ENCODE measurements around the gene ARHGAP24. TPM values are rescaled to one million over a fixed set of nuclear protein-coding genes. Genes with fewer than 3 reads are reported as not detected.

Gene ARHGAP24
- polyA plus RNA-seq, 3 donors: 12.5 to 32.0 (median 18.8) TPM

DNA sequence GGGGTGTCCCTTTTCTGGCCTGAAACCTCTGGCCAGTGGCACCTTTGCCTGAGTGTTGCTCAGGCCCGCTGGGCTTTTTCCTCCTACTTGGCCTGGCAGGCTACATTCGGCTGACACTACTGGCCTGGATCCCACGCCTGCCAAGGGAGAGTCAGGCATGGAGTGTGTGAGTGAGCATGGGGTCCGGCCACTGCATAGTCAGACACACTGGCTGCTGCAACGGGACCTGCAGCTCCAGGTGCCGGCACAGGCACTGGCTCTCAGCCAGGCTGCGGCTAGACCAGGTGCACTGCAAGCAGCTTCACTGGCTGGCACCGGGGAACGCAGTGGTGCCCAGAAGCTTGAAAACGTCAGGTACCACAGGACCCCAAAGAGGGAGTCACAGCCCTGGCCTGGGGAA is 434.9 kb downstream of the ARHGAP24 start:
- no peak overlapping the region for H2AFZ ChIP-seq (ENCODE audit: insufficient read depth, low read depth, low read length, poor library complexity, severe bottlenecking)
- Mint-ChIP-seq H3K27ac (no peak overlapping the region), H3K36me3 (no peaks in the 10 kb centered on the region), H3K4me3 (no peak overlapping the region), H3K9me3 (peaks cover 0 to 2% (median 0%) of the 10 kb centered on the region in 7 donors), H3K4me1 (no peaks in the 10 kb centered on the region), H3K27me3 (ENCODE audit: low read depth in 3 of 3) (peaks cover 0 to 2% (median 0%) of the 10 kb centered on the region in 3 donors)
- no peak overlapping the region for H3K27ac ChIP-seq (ENCODE audit: low read depth in 1 of 2, low read length in 2 of 2)
- H3K4me2 ChIP-seq (replicated peaks; ENCODE audit: extremely low read depth, low read length, poor library complexity, severe bottlenecking): no peak overlapping the region
- H4K20me1 ChIP-seq (ENCODE audit: insufficient read depth, low read length): peaks cover 84% of the 10 kb centered on the region
- no peaks in the 10 kb centered on the region for H3K9me3 ChIP-seq (replicated peaks in 1 of 2; ENCODE audit: control insufficient read depth in 1 of 2, insufficient read depth in 1 of 2, low read length in 2 of 2)
- no peaks in the 10 kb centered on the region for H3K4me1 ChIP-seq (ENCODE audit: control insufficient read depth in 1 of 2, insufficient read depth in 2 of 2, low read length in 2 of 2)
- no peaks in the 10 kb centered on the region for H3K27me3 ChIP-seq (ENCODE audit: control insufficient read depth in 2 of 2, insufficient read depth in 2 of 2, low read length in 2 of 2)
- WGBS (ENCODE audit: insufficient coverage): 92% methylated on average over 9 of the region's 10 CpGs
- no peak for DNase-seq
- no peaks in the 10 kb centered on the region for H3K79me2 ChIP-seq (ENCODE audit: insufficient read depth, low read length)
- no peaks in the 10 kb centered on the region for H3K36me3 ChIP-seq (replicated peaks in 1 of 2; ENCODE audit: control insufficient read depth in 1 of 2, insufficient read depth in 2 of 2, low read length in 2 of 2)
- no peak overlapping the region for H3K4me3 ChIP-seq (replicated peaks in 1 of 3; ENCODE audit: low read depth in 2 of 3, low read length in 3 of 3)
- H3K9ac ChIP-seq (ENCODE audit: insufficient read depth, low read length, poor library complexity, severe bottlenecking): no peak overlapping the region
- intact Hi-C loops (cut with micrococcal nuclease): no loop called here
- TF ChIP-seq, protein P1, sequence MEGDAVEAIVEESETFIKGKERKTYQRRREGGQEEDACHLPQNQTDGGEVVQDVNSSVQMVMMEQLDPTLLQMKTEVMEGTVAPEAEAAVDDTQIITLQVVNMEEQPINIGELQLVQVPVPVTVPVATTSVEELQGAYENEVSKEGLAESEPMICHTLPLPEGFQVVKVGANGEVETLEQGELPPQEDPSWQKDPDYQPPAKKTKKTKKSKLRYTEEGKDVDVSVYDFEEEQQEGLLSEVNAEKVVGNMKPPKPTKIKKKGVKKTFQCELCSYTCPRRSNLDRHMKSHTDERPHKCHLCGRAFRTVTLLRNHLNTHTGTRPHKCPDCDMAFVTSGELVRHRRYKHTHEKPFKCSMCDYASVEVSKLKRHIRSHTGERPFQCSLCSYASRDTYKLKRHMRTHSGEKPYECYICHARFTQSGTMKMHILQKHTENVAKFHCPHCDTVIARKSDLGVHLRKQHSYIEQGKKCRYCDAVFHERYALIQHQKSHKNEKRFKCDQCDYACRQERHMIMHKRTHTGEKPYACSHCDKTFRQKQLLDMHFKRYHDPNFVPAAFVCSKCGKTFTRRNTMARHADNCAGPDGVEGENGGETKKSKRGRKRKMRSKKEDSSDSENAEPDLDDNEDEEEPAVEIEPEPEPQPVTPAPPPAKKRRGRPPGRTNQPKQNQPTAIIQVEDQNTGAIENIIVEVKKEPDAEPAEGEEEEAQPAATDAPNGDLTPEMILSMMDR (IDR thresholded peaks at IDR 0.05): no peak

DNA sequence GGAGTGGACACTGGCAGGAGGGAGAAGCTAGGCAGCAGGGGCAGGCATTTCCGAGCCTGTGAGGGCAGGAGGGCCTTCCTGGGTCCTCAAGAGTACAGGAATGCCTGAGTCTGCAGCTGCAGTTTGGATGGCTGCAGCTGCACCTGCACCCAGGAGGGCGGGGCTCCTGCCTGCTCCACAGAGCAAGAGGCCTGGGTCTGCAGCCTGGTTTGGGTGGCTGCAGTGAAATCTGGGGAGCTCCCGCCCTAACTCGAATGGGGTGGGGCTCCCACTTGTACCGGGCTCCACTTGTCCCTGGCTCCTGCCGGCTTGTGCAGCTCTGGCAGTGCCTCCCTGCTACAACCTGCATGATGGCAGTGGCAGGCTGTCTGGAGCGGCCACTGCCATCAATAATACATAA is 436.0 kb downstream of the ARHGAP24 start:
- H3K4me1 Mint-ChIP-seq: no peaks in the 10 kb centered on the region
- no peak overlapping the region for H3K4me3 Mint-ChIP-seq
- no peak for DNase-seq
- no peak overlapping the region for H3K27ac Mint-ChIP-seq
- TF ChIP-seq, protein P1 (IDR thresholded peaks at IDR 0.05): no peak
- H3K4me1 ChIP-seq (ENCODE audit: control insufficient read depth in 1 of 2, insufficient read depth in 2 of 2, low read length in 2 of 2): no peaks in the 10 kb centered on the region
- H3K27me3 ChIP-seq (ENCODE audit: control insufficient read depth in 2 of 2, insufficient read depth in 2 of 2, low read length in 2 of 2): no peaks in the 10 kb centered on the region
- no peak overlapping the region for H3K27ac ChIP-seq (ENCODE audit: low read depth in 1 of 2, low read length in 2 of 2)
- H3K36me3 Mint-ChIP-seq: peaks cover 0 to 1% of the 10 kb centered on the region in 2 donors
- no peak overlapping the region for H3K4me3 ChIP-seq (replicated peaks in 1 of 3; ENCODE audit: low read depth in 2 of 3, low read length in 3 of 3)
- peaks cover 0 to 4% (median 2%) of the 10 kb centered on the region in 7 donors for H3K9me3 Mint-ChIP-seq
- H4K20me1 ChIP-seq (ENCODE audit: insufficient read depth, low read length): peaks cover 74% of the 10 kb centered on the region
- no peaks in the 10 kb centered on the region for H3K79me2 ChIP-seq (ENCODE audit: insufficient read depth, low read length)
- H3K36me3 ChIP-seq (replicated peaks in 1 of 2; ENCODE audit: control insufficient read depth in 1 of 2, insufficient read depth in 2 of 2, low read length in 2 of 2): no peaks in the 10 kb centered on the region
- intact Hi-C loops (cut with micrococcal nuclease): no loop called here
- WGBS (ENCODE audit: insufficient coverage): 94% methylated on average over 4 of the region's 7 CpGs
- H2AFZ ChIP-seq (ENCODE audit: insufficient read depth, low read depth, low read length, poor library complexity, severe bottlenecking): no peak overlapping the region
- no peak overlapping the region for H3K4me2 ChIP-seq (replicated peaks; ENCODE audit: extremely low read depth, low read length, poor library complexity, severe bottlenecking)
- H3K9me3 ChIP-seq (replicated peaks in 1 of 2; ENCODE audit: control insufficient read depth in 1 of 2, insufficient read depth in 1 of 2, low read length in 2 of 2): no peaks in the 10 kb centered on the region
- H3K9ac ChIP-seq (ENCODE audit: insufficient read depth, low read length, poor library complexity, severe bottlenecking): no peak overlapping the region
- peaks cover 0 to 2% (median 0%) of the 10 kb centered on the region in 3 donors for H3K27me3 Mint-ChIP-seq (ENCODE audit: low read depth in 3 of 3)

Measured in CD14-positive monocyte (primary cell).